OCI-LY3 (cell line): Measurements from ENCODE around the gene P4HB.

ENCODE experiments used
- EZH2phosphoT487 ChIP-seq: fragments of 200-600 bp; shearing (Covaris generic); IDR thresholded peaks from 2 replicates; pipeline ENCODE4 v1.6.1; 2018; ENCODE audit warnings: antibody characterized with exemption, mixed run types, low read depth
- TF ChIP-seq, protein P1 (sequence below): fragments of 200-600, 300-600 bp; sonication (generic); IDR thresholded peaks from 2 replicates; pipeline ENCODE4 v1.5.1; 2014; ENCODE audit warnings: antibody characterized with exemption, low read length, low read depth

DNA sequence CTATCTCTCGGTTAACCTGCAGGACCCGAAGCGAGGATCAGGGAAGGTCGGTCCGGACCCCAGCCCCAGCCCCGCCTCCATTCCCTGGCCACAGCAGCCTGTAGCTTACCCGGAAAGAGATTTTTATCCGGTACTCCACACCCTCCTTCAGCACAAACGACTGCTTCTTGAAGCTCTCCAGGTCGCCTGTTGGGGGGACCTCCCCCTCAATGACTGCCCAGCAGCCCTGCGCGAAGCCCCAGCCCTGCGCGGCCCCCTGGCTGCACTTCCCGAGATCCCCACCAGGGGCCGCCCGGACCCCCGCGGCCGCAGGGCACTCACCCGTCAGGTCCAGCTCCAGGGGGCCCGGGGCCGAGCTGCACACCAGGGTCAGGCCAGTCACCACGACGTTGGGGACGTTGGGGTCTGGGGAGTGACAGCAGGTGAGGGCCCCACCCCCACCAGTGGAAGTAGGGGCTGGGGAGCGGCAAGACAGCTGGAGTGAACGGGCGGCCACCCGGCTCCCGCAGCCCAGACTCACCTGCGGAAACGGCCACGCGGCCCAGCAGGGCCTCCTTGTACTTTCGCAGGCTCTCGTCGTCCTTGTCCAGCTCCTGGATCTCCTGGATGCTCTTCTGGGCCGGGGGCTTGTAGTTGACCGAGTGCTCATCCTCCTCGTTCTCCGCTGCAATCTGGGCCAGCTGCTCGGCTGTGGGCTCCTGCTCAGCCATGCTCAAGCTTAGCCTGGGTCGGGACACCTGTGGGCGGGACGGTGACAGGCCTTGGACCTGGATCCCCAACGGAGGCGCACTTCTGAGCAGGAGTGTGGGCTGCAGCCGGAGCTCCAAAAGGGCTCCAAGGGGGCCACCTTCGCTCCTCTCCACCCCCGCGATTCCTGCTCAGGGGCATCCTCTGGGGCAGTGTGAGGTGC lies 9.1 kb upstream of the P4HB start:
- TF ChIP-seq, protein P1, sequence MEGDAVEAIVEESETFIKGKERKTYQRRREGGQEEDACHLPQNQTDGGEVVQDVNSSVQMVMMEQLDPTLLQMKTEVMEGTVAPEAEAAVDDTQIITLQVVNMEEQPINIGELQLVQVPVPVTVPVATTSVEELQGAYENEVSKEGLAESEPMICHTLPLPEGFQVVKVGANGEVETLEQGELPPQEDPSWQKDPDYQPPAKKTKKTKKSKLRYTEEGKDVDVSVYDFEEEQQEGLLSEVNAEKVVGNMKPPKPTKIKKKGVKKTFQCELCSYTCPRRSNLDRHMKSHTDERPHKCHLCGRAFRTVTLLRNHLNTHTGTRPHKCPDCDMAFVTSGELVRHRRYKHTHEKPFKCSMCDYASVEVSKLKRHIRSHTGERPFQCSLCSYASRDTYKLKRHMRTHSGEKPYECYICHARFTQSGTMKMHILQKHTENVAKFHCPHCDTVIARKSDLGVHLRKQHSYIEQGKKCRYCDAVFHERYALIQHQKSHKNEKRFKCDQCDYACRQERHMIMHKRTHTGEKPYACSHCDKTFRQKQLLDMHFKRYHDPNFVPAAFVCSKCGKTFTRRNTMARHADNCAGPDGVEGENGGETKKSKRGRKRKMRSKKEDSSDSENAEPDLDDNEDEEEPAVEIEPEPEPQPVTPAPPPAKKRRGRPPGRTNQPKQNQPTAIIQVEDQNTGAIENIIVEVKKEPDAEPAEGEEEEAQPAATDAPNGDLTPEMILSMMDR = peak; percentile 61
- no peak for TF ChIP-seq EZH2phosphoT487
